ENCODE data around the gene NUCB1.

DNA sequence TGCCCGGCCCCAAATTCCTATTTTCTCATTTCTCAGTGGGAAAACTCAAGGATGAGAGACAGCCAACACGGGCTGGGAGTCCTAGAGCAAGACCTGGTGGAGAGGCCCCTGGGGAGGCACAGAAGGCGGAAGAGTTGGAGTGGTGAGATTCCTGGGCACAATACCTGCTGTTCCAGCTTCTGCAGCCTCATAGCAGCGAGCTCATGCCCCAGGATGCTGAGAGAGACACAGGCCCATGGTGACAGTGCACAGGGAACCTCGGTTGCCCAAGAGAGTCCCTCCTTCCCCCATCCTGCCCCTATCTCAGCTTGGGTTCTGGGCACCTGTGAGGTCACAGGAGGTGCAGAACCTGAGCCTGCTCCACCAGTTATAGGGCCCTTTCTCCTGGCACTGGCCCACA, 2.9 kb upstream of the NUCB1 start:
- TF ChIP-seq ZNF232 (CRISPR knock-in tag; IDR thresholded peaks at IDR 0.05) (no peak), FOXJ3 (CRISPR knock-in tag; IDR thresholded peaks at IDR 0.05; ENCODE audit: borderline replicate concordance) (no peak), CREM (CRISPR knock-in tag; IDR thresholded peaks at IDR 0.05) (no peak)
- TF ChIP-seq, protein P1, sequence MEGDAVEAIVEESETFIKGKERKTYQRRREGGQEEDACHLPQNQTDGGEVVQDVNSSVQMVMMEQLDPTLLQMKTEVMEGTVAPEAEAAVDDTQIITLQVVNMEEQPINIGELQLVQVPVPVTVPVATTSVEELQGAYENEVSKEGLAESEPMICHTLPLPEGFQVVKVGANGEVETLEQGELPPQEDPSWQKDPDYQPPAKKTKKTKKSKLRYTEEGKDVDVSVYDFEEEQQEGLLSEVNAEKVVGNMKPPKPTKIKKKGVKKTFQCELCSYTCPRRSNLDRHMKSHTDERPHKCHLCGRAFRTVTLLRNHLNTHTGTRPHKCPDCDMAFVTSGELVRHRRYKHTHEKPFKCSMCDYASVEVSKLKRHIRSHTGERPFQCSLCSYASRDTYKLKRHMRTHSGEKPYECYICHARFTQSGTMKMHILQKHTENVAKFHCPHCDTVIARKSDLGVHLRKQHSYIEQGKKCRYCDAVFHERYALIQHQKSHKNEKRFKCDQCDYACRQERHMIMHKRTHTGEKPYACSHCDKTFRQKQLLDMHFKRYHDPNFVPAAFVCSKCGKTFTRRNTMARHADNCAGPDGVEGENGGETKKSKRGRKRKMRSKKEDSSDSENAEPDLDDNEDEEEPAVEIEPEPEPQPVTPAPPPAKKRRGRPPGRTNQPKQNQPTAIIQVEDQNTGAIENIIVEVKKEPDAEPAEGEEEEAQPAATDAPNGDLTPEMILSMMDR (IDR thresholded peaks at IDR 0.05), result no peak
- TF ChIP-seq, protein P2, sequence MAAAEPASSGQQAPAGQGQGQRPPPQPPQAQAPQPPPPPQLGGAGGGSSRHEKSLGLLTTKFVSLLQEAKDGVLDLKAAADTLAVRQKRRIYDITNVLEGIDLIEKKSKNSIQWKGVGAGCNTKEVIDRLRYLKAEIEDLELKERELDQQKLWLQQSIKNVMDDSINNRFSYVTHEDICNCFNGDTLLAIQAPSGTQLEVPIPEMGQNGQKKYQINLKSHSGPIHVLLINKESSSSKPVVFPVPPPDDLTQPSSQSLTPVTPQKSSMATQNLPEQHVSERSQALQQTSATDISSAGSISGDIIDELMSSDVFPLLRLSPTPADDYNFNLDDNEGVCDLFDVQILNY (CRISPR knock-in tag; IDR thresholded peaks at IDR 0.05), result no peak

Data from WTC11 (cell line).